ENCODE data around the gene ANO6. TPM values are rescaled to one million over a fixed set of nuclear protein-coding genes. Genes with fewer than 3 reads are reported as not detected.
A peak's percentile ranks its signal among the peaks of the same experiment; 100 is the strongest.

Gene ANO6
- total RNA-seq, 2 donors from 2014 or later: 114 to 139 TPM

DNA sequence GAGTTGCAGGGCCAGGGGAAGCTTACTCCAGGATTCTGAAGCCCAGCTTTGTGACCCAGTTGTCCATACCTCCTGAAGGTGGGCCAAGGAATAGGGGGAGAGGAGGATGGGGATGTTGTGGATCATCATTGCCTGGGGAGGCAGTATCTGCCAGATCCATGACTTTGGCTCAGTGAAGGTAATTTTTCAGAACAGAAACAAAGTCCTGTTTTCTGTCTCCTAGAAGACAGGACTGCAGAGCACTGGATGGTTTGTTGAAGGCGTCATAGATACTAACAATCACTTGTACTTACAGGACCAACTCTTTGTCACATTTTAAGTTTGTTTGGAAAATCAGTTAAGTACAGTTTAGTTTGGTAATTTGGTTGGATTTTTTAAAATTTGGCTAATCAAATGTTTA lies 38.4 kb downstream of the ANO6 start:
- Histone ChIP-seq H3K4me3 (no peak overlapping the region), H3K27me3 (replicated peaks; ENCODE audit: insufficient read depth) (no peaks in the 10 kb centered on the region), H3K9me3 (no peaks in the 10 kb centered on the region), H3K36me3 (no peaks in the 10 kb centered on the region), H3K4me1 (ENCODE audit: control insufficient read depth in 1 of 2, low read depth in 2 of 2) (peaks cover 2 to 85% of the 10 kb centered on the region in 2 donors), H3K27ac (no peak overlapping the region)
- no peak for DNase-seq (ENCODE audit: low spot score)
- no peak for ATAC-seq (ENCODE audit: insufficient number of reproducible peaks, low FRiP score, low read depth)
- no peak for TF ChIP-seq CTCF (IDR thresholded peaks at IDR 0.05)

DNA sequence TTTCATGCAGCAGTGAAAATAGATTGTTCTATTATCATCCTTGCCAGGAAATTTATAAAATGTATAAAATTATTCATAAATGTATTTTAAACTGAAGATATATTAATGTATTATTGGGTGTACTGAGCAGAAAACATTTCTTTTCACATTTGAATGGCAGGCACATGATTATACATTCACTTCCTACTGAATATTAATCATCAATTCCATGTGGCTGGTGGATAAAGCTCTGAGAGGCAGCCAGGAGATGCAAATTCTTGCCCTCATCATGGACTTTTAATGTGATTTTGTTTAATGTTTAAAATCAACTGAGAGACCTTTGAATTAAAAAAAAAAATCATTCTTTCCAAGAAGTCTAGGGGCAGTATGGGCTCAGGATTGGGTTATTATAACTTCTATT lies 40.8 kb downstream of the ANO6 start:
- Histone ChIP-seq H3K4me1 (ENCODE audit: control insufficient read depth in 1 of 2, low read depth in 2 of 2) (peaks cover 11 to 87% of the 10 kb centered on the region in 2 donors), H3K27ac (no peak overlapping the region), H3K27me3 (replicated peaks; ENCODE audit: insufficient read depth) (no peaks in the 10 kb centered on the region), H3K36me3 (no peaks in the 10 kb centered on the region), H3K9me3 (no peaks in the 10 kb centered on the region), H3K4me3 (no peak overlapping the region)
- no peak for ATAC-seq (ENCODE audit: insufficient number of reproducible peaks, low FRiP score, low read depth)
- DNase-seq (ENCODE audit: low spot score): no peak
- TF ChIP-seq CTCF (IDR thresholded peaks at IDR 0.05): no peak

DNA sequence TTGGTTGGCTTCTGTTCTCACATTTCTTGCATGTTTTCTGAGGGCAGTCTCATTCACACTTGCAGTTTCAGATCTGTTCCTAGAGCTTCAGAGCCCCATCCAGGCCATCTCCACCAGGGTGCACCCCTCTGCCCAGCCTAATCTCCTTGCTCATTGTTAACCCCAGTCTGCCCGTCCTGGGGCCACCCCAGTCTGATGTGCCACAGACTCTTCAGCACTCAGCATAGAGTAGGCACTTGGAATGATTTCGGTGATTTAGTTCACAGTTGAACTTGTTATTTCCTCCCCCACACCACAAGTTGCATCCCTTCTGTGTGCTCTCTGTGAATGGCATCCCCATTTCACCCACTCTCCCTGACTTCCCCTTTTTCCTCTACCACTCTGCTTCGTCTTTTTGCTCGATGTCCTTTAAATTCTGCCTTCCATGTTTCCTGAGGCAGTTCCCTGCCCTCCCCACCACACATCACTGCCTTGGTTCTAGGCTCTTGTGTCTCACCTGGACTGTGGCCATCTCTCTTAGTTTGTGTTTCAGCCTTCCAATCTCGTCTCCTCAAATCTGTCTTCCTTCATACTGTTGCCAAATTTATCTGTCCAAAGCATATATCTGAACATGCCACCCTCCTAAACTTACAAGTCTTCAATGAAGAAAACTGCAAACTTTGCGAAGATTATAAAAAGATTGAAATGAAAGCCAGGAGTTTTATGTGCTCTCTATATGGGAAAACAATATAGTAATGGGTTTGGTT lies 41.5 kb downstream of the ANO6 start:
- Histone ChIP-seq H3K4me3 (no peak overlapping the region), H3K36me3 (no peaks in the 10 kb centered on the region), H3K27ac (peak overlapping the region in 1 of 2 donors; percentile 6), H3K9me3 (no peaks in the 10 kb centered on the region), H3K27me3 (replicated peaks; ENCODE audit: insufficient read depth) (no peaks in the 10 kb centered on the region), H3K4me1 (ENCODE audit: control insufficient read depth in 1 of 2, low read depth in 2 of 2) (peaks cover 11 to 84% of the 10 kb centered on the region in 2 donors)
- no peak for ATAC-seq (ENCODE audit: insufficient number of reproducible peaks, low FRiP score, low read depth)
- DNase-seq (ENCODE audit: low spot score): no peak
- TF ChIP-seq CTCF (IDR thresholded peaks at IDR 0.05): no peak

- H3K27ac ChIP-seq: peak overlapping the region in 1 of 2 donors; percentile 16
These were observed 43.8 kb downstream of the ANO6 start for GRCh38 chr12:45259675-45260074.

More at GRCh38 chr12:45259675-45260074, 43.8 kb downstream of the ANO6 start:
- ATAC-seq (ENCODE audit: insufficient number of reproducible peaks, low FRiP score, low read depth): no peak
- H3K4me1 ChIP-seq (ENCODE audit: control insufficient read depth in 1 of 2, low read depth in 2 of 2): peaks cover 11 to 82% of the 10 kb centered on the region in 2 donors
- no peaks in the 10 kb centered on the region for H3K27me3 ChIP-seq (replicated peaks; ENCODE audit: insufficient read depth)
- no peaks in the 10 kb centered on the region for H3K9me3 ChIP-seq
- DNase-seq (ENCODE audit: low spot score): no peak
- TF ChIP-seq CTCF (IDR thresholded peaks at IDR 0.05): no peak
- no peak overlapping the region for H3K4me3 ChIP-seq
- H3K36me3 ChIP-seq: no peaks in the 10 kb centered on the region
